Measurements from ENCODE around the gene WDR4.
"Not testable (repeated sequence)": the region's sequence is repeated elsewhere in the genome, so short reads cannot be mapped to it uniquely, and the experiment has no call there.

DNA sequence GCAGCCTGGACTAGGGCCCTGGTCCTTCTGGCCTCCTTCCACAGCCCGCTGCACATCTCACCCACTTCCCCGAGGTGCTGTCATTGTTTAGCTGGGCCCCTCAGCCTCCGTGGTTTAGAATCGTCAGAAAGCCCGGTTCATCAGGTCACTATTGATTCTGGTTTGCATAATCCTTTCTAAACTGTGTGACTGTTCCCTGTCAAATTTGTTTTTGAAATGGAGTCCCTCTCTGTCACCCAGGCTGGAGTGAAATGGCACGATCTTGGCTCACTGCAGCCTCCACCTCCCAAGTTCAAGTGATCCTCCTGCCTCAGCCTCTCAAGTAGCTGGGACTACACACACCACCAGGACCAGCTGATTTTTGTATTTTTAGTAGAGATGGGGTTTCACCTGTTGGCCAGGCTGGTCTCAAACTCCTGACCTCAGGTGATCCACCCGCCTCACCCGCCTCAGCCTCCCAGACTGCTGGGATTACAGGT, 41.1 kb downstream of the WDR4 start:
- TF ChIP-seq ZNF282 (IDR thresholded peaks at IDR 0.05; ENCODE audit: partially characterized antibody); ZZZ3 (CRISPR knock-in tag; IDR thresholded peaks at IDR 0.05; ENCODE audit: borderline replicate concordance): not testable (repeated sequence)
- TF ChIP-seq, protein P1, sequence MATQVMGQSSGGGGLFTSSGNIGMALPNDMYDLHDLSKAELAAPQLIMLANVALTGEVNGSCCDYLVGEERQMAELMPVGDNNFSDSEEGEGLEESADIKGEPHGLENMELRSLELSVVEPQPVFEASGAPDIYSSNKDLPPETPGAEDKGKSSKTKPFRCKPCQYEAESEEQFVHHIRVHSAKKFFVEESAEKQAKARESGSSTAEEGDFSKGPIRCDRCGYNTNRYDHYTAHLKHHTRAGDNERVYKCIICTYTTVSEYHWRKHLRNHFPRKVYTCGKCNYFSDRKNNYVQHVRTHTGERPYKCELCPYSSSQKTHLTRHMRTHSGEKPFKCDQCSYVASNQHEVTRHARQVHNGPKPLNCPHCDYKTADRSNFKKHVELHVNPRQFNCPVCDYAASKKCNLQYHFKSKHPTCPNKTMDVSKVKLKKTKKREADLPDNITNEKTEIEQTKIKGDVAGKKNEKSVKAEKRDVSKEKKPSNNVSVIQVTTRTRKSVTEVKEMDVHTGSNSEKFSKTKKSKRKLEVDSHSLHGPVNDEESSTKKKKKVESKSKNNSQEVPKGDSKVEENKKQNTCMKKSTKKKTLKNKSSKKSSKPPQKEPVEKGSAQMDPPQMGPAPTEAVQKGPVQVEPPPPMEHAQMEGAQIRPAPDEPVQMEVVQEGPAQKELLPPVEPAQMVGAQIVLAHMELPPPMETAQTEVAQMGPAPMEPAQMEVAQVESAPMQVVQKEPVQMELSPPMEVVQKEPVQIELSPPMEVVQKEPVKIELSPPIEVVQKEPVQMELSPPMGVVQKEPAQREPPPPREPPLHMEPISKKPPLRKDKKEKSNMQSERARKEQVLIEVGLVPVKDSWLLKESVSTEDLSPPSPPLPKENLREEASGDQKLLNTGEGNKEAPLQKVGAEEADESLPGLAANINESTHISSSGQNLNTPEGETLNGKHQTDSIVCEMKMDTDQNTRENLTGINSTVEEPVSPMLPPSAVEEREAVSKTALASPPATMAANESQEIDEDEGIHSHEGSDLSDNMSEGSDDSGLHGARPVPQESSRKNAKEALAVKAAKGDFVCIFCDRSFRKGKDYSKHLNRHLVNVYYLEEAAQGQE (IDR thresholded peaks at IDR 0.05; ENCODE audit: borderline replicate concordance in 1 of 2, low read depth in 1 of 2, low read length in 2 of 2): not testable (repeated sequence)
- TF ChIP-seq, protein P2, sequence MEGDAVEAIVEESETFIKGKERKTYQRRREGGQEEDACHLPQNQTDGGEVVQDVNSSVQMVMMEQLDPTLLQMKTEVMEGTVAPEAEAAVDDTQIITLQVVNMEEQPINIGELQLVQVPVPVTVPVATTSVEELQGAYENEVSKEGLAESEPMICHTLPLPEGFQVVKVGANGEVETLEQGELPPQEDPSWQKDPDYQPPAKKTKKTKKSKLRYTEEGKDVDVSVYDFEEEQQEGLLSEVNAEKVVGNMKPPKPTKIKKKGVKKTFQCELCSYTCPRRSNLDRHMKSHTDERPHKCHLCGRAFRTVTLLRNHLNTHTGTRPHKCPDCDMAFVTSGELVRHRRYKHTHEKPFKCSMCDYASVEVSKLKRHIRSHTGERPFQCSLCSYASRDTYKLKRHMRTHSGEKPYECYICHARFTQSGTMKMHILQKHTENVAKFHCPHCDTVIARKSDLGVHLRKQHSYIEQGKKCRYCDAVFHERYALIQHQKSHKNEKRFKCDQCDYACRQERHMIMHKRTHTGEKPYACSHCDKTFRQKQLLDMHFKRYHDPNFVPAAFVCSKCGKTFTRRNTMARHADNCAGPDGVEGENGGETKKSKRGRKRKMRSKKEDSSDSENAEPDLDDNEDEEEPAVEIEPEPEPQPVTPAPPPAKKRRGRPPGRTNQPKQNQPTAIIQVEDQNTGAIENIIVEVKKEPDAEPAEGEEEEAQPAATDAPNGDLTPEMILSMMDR (CRISPR knock-in tag; IDR thresholded peaks at IDR 0.05): not testable (repeated sequence)

Data from HepG2 (cell line).